GOT3 (cell line): ENCODE measurements around the gene AWAT2.

Experiments
- DNase-seq: peaks from one replicate; lab custom pipeline; 2025; ENCODE audit warnings: mixed read lengths; lab: John Stamatoyannopoulos, UW

Gene AWAT2, protein sequence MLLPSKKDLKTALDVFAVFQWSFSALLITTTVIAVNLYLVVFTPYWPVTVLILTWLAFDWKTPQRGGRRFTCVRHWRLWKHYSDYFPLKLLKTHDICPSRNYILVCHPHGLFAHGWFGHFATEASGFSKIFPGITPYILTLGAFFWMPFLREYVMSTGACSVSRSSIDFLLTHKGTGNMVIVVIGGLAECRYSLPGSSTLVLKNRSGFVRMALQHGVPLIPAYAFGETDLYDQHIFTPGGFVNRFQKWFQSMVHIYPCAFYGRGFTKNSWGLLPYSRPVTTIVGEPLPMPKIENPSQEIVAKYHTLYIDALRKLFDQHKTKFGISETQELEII

DNA sequence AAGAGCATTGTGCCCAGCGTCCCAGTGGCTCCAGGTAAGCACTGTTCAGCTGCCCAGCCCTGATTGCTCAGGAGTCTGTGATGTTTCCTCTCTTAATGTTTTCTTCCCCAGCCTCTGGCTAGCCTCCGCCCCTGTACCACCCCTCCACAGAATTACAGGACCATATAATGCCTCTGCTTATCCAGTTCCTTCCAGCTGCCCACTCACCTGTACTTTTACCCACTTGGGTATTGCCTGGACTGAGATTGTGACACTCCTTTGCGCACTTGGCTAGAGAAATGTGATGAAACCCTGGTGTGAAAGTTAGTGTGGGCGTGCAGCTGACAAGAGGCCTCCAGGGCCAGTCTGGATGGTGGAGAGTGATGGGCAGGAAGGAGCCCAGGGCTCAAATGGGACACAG is at the start of gene AWAT2:
Gene AWAT2 (minus strand): TSS at position 14 of the 400 bp plus-strand sequence. CDS start 6 bp downstream, at position 8.
- no peak for DNase-seq

DNA sequence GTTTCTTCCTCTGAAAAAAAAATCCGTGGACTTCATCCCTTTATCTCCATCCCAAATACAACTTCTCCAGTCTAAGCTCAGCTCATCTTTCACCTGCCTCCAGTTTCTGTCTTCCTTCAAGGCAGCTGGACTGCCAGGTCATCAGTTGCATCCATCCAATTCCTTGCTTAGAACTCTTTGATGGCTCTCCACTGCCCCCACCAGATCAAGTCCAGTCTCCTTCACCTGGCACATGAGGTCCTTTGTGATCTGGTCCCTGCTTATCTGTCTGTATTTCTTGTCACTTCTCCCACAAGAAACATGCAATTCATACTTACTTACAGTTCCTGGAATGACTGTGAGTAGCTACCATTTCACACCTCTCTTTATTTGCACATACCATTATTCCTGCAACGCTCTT is 46.3 kb upstream of the AWAT2 start:
- DNase-seq = no peak

DNA sequence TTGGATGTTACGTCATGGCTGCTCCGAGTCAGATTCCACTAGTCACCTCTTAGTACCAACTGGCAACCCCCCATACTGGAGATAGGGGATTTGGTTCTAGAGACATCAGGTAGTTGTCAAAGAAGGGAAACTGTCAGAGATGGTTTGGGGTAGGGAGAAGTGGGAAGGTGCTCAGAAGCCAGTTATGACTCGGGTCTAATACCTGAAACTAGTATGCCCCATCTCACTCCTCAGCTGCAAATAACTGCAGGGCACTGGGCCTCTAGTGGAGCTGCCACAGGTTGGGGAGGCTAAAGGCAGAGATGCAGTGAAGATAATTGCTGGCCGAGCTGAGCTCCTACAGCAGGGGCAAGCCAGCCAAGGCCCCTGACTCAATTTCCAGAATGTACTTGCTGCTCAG is 42.5 kb upstream of the AWAT2 start:
- DNase-seq = no peak

DNA sequence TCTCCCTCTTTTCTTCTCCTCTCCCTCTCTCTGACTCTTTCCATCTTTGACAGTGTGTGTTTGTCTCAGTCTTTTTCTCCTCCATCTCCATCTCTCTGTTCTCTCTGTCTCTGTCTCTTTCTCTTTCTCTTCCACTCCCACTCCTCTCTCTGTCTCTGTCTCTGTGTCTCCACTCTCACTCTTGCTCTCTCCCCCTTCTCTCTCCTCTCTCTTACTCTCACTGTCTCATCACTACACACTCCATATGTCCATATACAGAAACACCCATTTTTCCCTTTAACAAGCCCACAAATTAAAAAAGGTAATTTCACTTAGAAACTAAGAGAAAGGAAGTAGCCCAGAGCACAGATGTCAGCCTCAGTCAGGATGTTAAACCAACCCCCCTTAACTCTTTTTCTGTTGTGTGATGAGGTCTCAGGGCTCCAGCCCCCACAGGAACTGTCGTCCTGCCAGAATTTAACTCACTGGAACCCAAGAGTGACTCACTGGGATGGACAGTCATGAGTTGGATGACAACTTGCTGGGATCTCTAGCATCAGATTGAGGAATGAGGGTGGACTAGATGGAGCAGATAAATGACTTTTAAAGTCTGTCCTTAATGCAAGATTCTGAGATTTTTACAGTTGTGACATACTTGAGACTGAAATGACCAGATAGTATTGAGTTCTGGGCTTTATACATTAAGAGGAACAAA is 40.0 kb upstream of the AWAT2 start:
- no peak for DNase-seq

DNA sequence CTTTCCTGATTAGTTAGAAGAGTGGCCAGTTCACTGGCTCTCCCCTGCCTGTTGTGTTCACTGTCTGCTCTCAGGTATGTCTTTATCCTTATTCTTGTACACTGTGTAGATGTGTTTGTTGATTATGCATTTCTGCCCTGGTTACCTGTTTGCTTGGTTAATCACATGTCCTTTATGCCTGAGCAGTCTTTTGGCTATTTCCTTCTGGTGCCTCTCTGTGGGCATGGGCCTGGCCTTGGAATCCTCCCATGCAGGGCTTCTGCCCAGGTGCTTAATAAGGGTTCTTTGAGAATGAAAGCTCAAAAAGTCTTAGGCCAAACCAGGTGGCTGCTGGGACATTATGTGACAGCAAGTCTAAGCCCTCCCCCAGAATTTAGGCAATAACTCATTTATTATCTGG is 39.0 kb upstream of the AWAT2 start:
- DNase-seq = no peak

DNA sequence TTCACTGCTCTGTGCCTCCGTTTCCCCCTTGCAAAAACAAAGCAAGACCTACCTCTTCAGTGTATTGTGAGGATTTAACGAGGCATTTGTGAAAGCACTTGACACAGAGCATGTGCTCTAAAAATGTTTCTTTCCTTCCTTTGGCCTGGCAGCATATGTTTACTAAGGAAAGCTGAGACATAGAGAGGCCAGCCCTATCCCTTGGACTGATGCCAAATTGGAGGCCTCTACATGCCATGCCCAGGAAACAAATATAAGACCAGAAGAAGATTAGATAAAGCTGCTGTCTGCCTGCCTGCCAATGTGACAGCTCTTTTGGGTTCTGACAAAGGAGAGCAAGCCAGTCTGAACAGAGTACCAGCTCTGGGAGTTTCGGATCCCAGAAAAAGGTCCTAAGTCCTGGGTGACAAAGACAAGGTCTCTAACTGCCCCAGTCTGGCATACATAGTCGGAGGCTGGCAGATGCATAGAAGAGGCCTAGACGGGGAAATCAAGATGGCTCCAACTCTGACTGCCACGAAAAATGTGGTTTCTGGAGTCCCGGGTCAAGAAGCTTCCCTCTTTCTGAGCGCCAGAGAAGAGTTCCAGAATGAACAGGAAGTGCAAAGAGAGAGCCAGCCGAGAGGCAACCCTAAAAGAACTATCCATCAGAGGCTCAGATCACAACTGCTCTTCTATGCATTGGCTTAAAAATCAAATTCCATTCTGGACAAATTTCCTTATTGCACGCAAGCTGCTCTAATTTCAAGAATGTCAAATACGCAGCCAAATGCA is 38.3 kb upstream of the AWAT2 start:
- no peak for DNase-seq

DNA sequence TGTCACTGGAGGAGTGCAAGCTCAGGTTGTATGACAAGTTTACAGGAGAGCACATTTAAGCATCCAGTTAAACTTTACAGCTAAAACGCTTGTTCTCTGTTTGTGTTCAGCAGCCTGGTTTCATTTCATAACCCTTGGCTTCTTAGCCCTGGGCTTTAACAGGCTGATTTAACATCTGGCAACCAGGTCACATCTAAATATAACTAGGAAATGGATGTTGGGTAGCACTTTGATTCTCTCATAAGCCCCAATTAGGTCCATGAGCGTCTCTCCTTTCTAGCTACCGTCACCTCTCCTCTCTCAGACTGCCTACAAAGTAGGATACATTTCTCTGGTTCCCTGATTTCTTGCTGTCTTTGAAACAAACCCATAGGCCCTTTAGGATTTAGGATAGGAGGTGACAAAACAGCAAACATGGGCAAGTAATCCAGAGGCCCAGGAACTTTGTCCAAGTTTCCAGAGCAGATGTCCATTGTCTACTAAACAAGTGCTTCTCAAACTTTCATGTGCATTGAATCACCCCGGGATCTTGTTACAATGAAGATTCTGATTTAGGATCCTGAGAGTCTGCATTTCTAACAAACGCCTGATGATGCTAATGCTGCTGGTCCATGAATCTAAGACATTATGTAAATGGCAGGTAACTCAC is 35.0 kb upstream of the AWAT2 start:
- no peak for DNase-seq

DNA sequence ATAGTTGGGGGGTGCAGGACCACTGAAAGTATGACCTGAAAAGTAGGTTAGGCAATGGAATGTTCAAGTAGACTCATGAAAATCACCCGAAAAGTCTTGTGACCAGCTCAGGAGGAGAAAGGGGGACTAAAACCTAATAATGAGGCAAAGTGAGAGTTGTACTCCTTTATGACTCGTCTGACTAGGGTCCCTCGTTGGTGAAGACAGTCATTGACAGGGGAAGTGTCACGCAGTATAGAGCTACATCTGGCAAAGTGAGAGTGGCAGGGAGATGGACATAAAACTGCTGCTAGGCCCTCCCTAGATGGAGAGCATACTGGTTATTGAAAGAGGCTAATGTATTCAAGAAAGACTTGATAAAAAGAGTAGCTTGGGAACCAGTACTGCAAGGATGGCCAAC is 33.0 kb upstream of the AWAT2 start:
- DNase-seq = no peak

DNA sequence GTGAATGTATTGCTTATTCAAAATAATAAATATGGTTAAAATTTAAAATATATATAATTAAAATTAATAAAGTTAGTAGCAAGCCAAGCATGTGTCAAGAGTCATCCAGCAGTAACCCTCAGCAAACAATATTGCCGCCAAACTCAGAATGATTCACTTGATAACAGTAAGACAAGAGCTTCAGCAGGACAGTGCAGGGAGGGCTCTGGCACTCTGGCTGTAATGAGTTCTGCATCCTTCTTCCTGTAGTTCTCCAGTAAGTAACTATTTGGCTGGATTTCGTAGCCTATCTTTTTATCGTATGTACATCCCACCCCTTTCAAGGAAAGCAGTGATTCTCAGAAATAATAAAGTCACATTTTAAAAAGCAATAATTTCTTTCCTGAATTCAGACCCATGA is 30.1 kb upstream of the AWAT2 start:
- no peak for DNase-seq

DNA sequence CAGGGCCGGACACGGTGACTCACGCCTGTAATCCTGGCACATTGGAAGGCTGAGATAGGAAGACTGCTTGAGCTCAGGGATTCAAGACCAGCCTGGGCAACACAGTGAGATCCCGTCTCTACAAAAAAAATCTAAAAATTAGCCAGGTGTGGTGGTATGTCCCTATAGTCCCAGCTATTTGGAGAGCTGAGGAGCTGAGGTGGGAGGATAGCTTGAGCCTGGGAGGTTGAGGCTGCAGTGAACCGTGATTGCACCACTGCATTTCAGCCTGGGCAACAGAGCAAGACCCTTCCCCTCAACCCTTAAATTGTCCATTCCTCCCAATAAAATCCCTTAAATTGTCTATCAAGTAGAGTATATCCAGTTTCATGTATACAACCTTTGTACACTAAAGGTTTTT is 29.6 kb upstream of the AWAT2 start:
- DNase-seq = no peak

DNA sequence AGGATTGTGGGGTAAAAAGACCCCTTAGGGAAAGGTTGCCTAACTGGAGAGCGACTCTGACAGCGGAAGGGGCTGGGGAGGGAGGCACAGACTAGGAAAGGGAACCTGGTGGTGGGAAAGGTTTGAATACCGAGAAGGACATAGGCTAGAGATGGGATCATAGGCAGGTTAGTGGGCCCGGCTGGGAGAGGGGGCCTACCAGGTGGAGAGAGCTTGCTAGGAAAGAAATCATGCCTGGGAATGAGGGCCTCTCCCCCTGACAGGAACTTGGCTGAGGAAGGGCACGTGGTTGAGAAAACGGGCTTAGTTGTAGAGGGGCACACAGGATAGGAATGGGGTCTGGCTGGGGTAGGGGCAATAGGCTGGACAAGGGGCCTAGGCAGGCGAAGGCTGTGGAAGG is 16.9 kb upstream of the AWAT2 start:
- DNase-seq = no peak

DNA sequence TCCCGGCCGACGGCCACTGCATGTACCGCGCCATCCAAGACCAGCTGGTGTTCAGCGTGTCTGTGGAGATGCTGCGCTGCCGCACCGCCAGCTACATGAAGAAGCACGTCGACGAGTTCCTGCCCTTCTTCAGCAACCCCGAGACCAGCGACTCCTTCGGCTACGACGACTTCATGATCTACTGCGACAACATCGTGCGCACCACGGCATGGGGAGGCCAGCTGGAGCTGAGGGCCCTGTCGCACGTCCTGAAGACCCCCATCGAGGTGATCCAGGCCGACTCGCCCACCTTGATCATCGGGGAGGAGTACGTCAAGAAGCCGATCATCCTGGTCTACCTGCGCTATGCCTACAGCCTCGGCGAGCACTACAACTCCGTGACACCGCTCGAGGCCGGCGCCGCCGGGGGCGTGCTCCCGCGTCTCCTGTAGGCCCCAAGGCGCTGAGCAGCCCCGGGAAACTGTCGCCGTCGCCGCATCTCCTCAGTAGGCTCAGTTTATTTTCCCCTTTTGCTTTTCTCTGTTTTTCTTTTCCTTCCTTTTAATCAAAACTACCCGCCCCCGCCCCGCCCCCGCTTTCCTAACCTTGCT is 13.3 kb upstream of the AWAT2 start:
- no peak for DNase-seq

DNA sequence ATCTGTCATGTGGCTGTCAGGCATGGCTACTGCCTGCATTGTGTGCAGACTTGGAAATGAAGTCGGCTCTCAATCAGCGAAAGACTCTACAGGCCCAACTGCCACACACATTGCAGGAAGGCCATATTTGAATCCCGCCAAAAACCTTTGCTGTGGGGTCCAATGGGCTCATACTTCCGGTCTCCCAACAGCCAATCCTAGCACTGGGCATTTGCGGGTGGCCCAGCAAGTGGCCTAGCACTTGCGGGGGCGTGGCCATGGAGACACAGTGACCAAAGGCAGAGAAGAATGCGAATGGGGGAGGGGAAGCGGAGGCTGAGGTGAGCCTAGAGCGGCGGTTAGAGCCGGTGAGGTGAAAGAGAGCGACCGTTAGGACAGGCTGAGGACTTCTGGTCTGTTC is 12.3 kb upstream of the AWAT2 start, which contains the start of gene OTUD6A:
Gene OTUD6A (plus strand): TSS at position 382 of the 400 bp plus-strand sequence. CDS start 68 bp downstream, outside the sequence.
- DNase-seq = no peak

DNA sequence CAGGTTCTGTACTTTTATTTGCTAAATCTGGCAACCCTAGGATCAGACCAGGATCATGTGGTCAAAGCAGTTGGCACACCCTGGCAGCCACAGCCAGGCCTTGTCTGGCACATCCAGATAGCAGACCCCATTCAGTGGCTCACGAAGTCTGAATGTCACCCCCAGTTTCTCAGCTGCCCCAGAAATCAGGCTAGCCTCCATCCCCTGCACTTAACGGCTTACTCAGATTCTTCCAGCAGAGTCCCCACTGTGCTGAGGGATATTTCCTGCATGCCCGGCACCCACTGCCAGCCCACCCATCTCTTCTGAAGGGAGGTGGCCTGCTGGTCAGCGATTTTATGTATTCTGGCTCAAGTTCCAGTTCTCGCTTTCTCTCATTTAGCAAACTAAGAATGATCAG is 4.7 kb upstream of the AWAT2 start:
- DNase-seq = no peak

DNA sequence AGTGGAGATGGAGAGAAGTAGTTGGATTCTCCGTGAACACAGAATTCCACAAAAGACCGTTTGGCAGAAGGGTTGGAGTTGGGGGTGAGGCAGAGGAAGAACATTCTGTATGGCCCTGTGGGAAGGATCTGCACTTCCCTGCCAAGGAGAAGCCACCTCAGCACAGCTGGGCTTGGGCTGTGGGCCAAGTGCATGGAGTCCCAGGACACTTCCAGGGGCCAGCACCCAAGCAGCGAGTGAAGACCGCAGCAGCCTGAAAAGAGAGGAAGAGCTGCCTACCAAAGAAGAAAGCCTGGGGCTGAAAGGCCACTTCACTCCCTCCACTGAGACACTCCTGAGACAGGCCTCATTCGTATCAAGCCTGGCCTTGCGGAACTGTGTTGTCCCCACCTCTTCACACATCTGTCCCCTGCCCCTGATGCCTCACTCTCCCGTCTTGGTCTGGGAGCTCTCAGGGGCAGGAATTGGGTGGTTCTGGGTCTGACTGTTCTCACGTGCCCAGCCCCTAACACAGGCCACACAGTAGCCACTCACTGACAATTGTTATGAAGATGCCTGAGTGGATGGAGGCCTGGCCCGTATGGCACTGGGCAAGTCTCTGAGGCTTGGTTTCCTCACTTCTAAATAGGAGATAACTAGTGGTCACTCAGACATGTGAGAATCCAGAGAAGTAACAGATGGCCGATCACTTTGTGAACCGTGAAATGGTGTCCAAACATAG is 3.3 kb upstream of the AWAT2 start:
- DNase-seq = no peak

DNA sequence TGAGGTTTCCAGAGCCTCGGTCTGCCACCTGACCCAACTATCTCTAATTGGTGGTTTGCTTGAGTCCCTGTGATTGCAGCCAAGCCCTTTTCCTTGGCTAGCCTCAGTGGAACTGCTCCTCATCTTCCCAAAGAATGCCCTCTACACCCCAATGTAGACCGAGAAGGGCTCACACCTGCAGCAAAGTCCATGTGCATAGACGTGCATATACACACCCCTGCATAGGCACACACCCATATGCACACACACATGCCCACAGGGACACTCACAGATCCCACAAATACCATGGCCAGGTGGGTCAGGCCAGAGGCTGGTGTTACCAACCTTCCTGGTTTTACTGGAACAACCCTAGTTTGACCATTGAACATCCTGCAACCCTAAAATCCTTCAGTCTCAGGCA is 332 bp downstream of the AWAT2 start:
- no peak for DNase-seq

DNA sequence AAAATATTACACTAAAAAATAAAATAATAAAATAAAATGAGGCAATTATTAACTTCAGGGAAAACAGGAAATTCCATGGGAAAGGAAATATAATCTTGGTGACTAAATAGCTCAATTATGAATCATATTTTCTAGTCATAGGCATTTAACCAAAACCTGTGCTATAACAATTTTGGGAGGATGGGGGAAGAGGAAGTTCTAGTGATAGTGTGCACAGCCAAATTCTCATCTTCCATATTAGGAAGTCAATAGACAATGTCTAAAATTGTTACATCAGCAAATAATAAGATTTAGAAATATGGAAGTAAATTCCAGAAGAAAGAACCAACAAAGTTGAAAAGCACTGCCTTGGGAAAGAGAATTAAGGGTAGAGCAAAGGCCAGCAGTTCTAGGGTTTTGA is 2.8 kb downstream of the AWAT2 start:
- DNase-seq = no peak

DNA sequence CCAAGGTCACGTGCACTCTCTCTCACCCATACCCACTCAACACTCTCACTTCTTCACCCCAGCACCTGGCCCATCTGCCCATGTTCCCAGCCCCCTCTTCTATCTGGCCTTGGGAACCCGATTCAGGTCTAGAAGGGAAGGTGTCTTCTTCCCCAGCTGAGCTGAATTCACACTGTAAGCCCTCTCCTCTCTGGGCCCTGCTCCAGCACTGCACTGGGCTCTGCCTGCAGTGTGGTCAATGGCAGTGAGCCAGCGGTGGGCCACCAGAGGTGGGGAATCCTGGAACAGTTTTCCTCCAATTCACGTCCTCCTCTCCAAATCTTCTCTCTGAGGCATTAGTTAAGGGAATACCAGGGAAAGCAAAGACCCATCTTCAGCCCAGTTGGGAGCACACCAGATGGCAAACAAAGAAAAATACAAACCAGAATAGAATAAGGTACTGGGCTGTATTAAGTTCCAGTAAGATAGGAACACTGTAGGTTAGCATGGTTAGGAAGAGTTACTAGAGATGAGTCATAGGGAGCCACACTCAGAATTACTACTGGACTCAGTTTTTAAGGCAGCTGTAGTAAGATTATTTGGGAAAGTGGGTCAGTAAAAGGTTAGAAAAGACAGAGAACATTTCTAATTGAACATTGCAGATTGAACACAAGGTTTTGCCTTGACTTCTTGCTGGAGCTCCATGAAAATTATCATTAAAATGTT is 5.0 kb downstream of the AWAT2 start:
- DNase-seq = no peak

DNA sequence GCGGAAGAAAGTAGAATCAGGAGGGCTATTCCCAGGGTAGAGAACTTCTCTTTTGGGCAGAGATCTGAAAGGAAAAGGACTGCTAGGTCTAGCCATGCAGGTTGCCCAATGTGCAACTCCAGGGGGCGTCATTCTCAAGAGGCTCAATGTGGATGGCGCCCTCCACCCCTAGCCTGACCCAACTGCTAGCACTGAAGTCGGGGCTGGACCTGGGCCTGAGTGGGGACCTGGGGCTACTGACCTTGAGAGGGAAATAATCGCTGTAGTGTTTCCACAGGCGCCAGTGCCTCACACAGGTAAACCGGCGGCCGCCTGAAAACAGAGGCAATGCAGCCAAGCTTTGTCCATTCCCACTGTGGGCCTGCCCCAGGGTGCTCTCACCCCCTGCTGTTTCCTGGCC is 6.1 kb downstream of the AWAT2 start:
- DNase-seq = no peak
